AG09319 (cell line): ENCODE measurements around the gene MBD4.

Experiments used
- DNase-seq: peaks from one replicate; pipeline ENCODE4 v3.0.0-alpha.2; 2010; ENCODE audit warnings: low read depth; ENCODE audit errors: extremely low read depth
- CTCF ChIP-seq: IDR thresholded peaks from 2 replicates; pipeline ENCODE4 v1.5.1; 2011; ENCODE audit warnings: low read depth, mild to moderate bottlenecking, inconsistent platforms, low read length, moderate library complexity

MBD4 gene

GRCh38 chr3:129446926-129447325 lies 7.2 kb upstream of the MBD4 start:
- DNase-seq: no peak
- TF ChIP-seq CTCF: no peak

- no peak for DNase-seq
- TF ChIP-seq CTCF: no peak
These were observed 5.7 kb upstream of the MBD4 start for GRCh38 chr3:129445471-129445870.

GRCh38 chr3:129442947-129443346 lies 3.2 kb upstream of the MBD4 start:
- no peak for TF ChIP-seq CTCF
- DNase-seq: no peak

- no peak for TF ChIP-seq CTCF
- no peak for DNase-seq
These were observed 2.7 kb upstream of the MBD4 start for GRCh38 chr3:129442486-129442885.

GRCh38 chr3:129441782-129442181 lies 2.0 kb upstream of the MBD4 start:
- TF ChIP-seq CTCF: peak; percentile 15
- no peak for DNase-seq

- DNase-seq: no peak
- no peak for TF ChIP-seq CTCF
These were observed 1.5 kb upstream of the MBD4 start for GRCh38 chr3:129441215-129441614.

GRCh38 chr3:129440618-129441190 lies 956 bp upstream of the MBD4 start:
- no peak for DNase-seq
- TF ChIP-seq CTCF: no peak
